ENCODE measurements around the gene CDH13.

The CDH13 gene

DNA sequence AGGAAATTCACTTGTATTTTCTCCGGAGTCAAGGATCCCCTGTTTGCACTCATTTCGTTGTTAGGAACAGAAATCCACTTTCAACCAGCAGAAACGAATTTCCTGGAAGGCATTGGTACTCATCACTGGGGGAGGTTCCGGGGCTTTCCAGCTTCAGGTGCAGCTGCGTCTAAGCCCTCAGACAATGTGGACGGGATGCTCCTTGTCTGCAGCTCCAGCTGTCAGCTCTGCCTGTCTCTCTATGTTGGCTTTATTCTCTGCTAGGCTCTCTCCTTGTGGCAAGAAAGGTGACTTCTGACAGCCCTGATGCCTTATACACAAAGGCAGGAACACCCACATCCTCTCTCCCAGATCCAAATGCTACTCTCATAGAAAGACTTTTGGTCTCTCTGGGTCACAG lies 997.1 kb downstream of the CDH13 start:
- DNase-seq (ENCODE audit: low read depth) = no peak

- no peak for DNase-seq (ENCODE audit: low read depth)
Observed at GRCh38 chr16:83624429-83625120, 997.8 kb downstream of the CDH13 start.

DNA sequence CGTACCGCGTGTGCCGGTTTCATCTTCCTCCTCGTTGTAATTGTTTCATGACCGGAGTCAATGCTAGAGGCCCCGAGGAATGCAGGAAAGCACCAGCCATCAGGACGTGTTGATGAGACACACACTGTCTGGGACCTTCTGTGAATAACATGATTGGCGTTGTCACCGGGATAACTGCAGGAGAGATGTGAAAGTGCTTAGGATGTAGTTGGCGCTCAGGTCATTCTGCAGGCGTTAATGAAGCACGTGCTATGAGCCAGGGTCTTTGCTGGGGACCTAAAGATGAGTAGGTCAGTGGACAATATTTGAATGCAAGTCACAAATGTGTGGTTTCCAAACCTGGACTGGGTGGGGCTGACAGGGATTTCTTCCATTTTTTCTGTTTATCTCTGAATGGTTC lies 999.4 kb downstream of the CDH13 start:
- DNase-seq (ENCODE audit: low read depth) = no peak

- no peak for DNase-seq (ENCODE audit: low read depth)
Observed at GRCh38 chr16:83626676-83627075, 999.9 kb downstream of the CDH13 start.

DNA sequence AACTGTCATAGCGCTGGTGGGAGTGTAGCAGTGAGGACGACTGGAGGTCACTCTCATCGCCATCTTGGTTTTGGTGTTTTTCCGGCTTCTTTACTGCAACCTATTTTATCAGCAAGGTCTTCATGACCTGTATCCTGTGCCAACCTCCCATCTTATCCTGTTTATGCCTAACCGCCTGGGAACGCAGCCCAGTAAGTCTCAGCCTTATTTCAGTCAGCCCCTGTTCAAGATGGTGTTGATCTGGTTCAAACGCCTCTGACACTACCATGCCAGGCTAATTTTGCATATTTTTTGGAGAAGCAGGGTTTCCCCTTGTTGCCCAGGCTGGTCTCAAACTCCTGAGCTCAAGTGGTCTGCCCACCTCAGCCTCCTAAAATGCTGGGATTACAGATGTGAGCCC lies 1001.2 kb downstream of the CDH13 start:
- DNase-seq (ENCODE audit: low read depth) = no peak

DNA sequence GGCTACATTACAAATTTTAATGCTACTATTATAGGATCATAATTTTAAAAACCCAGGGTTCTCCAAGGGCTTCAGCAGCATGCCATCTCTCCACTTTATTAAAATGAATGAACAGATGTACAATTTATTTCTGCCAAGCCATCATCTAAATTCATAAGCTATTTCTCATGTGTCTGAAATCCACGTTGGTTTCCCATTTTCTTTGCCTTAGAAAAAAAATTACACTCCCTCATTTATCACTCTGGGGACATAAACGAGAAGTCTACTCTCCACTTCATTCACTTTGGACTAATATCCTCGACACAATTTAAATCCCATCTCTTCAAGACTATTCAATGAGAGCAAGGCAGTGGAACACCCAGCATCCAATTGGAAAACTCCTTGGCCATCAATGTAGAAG lies 1002.7 kb downstream of the CDH13 start:
- DNase-seq (ENCODE audit: low read depth) = no peak

DNA sequence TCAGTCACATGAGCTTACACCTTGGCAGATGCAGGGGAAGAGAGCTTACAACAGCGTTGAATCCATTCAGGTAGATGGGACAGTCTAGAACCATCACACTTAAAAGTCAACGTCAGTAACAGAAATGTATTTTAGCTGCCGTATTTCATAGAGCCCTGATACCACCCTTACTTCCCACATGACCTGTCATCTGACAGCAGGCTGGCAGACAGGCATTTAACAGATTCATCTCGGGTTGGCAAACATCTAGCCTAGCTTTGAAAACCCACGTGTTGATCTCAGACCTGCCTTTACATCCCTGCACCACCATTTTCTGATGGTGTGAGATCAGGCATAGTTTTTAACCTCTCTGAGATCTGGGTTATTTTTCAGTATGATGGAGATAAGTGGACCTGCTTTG lies 1003.1 kb downstream of the CDH13 start:
- no peak for DNase-seq (ENCODE audit: low read depth)

DNA sequence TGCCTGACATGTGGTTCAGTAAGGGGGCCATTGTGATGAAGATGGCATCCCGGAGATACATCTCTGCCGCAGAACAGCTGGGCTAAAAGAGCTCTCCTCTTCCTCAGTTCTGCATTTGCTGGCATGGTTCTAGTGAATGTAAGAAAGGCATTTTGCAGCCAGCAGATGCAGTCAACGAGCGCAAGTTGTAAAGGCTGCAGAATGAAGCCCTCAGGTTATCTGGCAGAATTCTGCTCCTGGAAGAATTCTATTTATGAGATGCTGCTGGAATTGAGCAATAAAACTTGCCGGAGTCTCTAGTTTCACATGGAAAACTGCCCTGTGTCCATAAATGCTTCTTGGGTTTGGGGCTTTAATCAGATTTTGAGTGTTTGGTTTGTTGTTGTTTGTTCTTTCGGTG lies 1004.2 kb downstream of the CDH13 start:
- no peak for DNase-seq (ENCODE audit: low read depth)

DNA sequence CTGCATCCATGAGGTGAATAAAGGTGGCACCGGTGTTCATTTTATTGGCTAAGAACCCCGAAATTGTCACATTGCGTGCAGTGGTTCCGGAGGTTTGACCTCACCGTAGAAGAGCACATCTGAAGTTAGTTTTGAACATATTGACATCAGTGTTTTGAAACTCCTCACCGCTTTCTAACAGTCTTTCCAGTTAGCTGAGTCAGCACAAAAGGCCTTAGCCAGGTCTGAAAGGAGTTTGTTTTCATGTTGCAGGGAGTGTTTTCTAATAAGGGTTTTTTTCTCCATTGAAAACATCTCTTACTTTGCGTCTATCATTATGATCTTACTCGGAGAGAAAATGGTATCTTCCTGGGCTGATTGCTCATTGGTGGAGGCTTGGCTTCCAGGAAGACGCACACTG lies 1006.5 kb downstream of the CDH13 start:
- no peak for DNase-seq (ENCODE audit: low read depth)

DNA sequence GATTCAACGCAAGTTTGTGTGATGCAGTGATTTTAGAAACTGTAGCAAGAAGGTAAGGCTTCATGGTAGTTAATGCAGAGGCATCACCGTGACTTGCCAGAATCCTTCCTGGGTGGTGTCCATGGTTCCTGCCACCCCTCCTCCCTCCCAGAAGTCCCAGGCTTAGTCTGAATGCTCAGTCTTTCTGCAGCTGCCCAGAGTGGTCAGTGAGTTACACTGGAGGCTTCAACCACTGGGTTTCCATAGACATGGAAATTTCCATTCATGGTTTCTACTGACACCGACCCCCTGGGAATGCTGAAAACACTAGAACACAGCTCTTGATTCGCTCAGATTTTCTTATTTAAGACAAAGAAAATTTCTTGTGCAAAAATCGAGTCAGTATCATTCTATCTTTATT lies 1021.6 kb downstream of the CDH13 start:
- no peak for DNase-seq (ENCODE audit: low read depth)

- DNase-seq (ENCODE audit: low read depth) = no peak
Observed at GRCh38 chr16:83651871-83652270, 1025.1 kb downstream of the CDH13 start.

DNA sequence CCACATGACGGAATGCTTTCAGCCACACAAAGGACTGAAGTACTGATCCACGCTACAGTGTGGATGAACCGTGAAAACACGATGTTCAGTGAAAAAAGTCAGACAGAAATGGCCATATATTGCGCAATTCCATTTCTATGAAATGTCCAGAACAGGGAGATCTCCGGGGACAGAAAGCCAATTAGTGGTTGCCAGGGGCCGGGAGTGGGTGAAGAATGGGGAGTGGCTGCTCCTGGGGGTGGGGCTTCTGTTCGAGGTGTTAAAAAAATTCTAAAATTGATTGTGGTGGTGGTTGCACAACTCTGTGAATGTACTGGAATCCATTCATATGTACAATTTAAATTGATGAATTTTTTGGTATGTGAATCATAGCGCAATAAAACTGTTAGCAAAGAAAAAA lies 1026.2 kb downstream of the CDH13 start:
- DNase-seq (ENCODE audit: low read depth) = no peak

- no peak for DNase-seq (ENCODE audit: low read depth)
Observed at GRCh38 chr16:83653785-83654184, 1027.0 kb downstream of the CDH13 start.

- DNase-seq (ENCODE audit: low read depth) = no peak
Observed at GRCh38 chr16:83660282-83660681, 1033.5 kb downstream of the CDH13 start.

GRCh38 chr16:83661656-83662055 lies 1034.9 kb downstream of the CDH13 start:
- DNase-seq (ENCODE audit: low read depth) = no peak

DNA sequence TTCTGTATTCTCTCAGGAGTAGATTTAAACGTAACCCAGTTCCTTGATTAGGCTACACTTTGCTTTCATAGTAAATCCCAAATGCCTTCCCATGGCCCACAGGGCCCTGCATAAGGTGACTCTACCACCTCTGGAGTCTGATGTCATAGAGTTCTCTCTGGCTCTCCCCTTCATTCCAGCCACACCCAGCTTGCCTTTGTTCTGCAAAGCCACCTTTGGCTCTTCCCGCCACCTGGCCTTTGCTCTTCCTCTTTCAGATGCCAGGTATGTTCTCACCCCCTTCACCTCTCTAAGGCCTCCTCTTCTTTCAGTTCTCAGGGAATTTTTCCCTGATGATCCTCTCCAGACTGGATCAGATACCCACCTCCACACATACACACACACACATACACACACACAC lies 1039.7 kb downstream of the CDH13 start:
- no peak for DNase-seq (ENCODE audit: low read depth)

GRCh38 chr16:83669456-83669855 lies 1042.7 kb downstream of the CDH13 start:
- DNase-seq (ENCODE audit: low read depth) = no peak

DNA sequence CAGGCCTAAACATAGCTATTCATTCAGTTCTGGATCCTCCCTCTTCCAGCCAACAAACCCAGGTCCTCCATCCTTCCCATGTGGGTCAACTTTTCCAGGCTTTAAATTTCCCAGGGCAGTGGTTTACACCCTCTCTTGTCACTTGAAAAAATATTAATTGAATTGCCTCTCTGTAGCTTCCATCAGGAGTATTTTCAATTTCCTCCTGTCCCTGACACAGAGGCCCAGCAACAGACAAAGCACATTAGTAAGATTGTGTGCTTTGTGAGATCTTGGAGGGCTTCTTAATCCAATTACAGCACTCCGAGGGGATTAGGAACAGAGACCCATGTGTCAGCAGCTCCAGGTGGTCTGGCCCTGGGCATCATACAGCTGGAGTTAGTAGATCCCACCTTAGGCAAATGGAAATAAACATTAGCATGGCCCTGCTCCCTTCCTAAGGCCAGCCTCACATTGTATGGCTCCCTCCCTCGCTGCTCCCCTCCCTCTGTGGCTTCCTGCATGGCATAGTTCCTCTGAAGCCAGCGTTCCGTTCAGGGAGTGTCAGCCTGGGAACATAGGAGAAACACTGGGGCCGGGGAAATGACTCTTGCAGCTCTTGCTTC lies 1048.3 kb downstream of the CDH13 start:
- no peak for DNase-seq (ENCODE audit: low read depth)

DNA sequence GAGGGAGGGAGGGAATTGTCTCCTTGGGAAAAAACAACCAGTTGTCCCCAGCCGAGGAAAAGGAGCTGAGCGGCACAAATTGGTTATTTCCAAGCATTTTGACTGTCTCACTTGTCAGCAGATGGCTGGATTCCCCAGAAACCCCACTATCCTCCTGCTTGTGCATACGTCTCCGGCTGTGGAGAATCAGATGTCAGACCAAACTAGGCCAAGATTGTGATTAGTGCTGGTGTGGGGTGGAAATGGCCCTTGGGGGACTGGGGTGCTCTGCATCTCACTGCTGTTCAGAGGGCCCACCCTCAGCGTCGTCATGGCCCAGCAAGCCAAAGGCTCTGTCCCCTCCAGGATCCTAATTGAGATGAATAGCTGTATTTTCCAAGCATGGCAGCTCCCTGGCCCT lies 1049.3 kb downstream of the CDH13 start:
- DNase-seq (ENCODE audit: low read depth) = no peak

DNA sequence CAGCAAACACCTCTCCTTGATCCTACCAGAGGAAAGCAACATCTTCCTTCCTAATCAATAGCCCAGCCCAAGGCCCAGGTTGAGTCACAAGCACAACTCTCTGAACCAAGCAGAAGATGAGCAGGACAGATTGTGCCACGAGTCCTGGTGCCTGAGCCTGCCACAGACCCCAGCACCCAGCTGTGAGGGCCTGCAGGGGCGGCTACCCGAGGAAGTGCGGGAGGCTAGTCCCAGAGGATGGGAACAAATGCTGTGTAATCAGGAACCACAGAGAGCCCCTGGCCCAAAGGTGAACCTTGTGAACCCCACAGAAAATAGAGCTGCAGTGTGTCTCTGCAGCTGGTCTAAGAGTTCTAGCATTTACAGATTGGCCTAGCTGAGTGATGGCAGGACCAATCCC lies 1054.2 kb downstream of the CDH13 start:
- DNase-seq (ENCODE audit: low read depth) = no peak

- no peak for DNase-seq (ENCODE audit: low read depth)
Observed at GRCh38 chr16:83681381-83681956, 1054.7 kb downstream of the CDH13 start.

- DNase-seq (ENCODE audit: low read depth) = no peak
Observed at GRCh38 chr16:83682116-83682867, 1055.5 kb downstream of the CDH13 start.

GRCh38 chr16:83682868-83683235 lies 1056.1 kb downstream of the CDH13 start:
- DNase-seq (ENCODE audit: low read depth) = no peak

Measured in fibroblast of the conjunctiva (primary cell).